SJSA1 (cell line): ENCODE results near the gene CEP20. TPM values are rescaled to one million over a fixed set of nuclear protein-coding genes. Genes with fewer than 3 reads are reported as not detected.
"Not testable (repeated sequence)": the region's sequence is repeated elsewhere in the genome, so short reads cannot be mapped to it uniquely, and the experiment has no call there.

Source experiments
- DNase-seq, 2 experiments: peaks; one replicate each; pipeline ENCODE4 v3.0.0-alpha.2; 2015 to 2020; ENCODE audit warnings: low spot score in 2 of 2, low read depth in 1 of 2
- H3K27ac ChIP-seq: fragments of 250-450 bp; sonication (Bioruptor Pico); 2 replicates; pipeline ENCODE4 v1.5.1; 2020; ENCODE audit warnings: mild to moderate bottlenecking, moderate library complexity
- H3K27me3 ChIP-seq: fragments of 250-450 bp; sonication (Bioruptor Pico); replicated peaks from 2 replicates; pipeline ENCODE4 v1.5.1; 2020; ENCODE audit warnings: mild to moderate bottlenecking, moderate library complexity
- H3K36me3 ChIP-seq: fragments of 250-450 bp; sonication (Bioruptor Pico); 2 replicates; pipeline ENCODE4 v1.5.1; 2020; ENCODE audit warnings: mild to moderate bottlenecking
- H3K4me1 ChIP-seq: fragments of 250-450 bp; sonication (Bioruptor Pico); replicated peaks from 2 replicates; pipeline ENCODE4 v1.6.1; 2021; ENCODE audit warnings: mild to moderate bottlenecking
- H3K4me3 ChIP-seq: fragments of 250-450 bp; sonication (Bioruptor Pico); 2 replicates; pipeline ENCODE4 v1.5.1; 2020; ENCODE audit warnings: mild to moderate bottlenecking
- H3K9me3 ChIP-seq: fragments of 250-450 bp; sonication (Bioruptor Pico); replicated peaks from 2 replicates; pipeline ENCODE4 v1.5.1; 2020; ENCODE audit warnings: mild to moderate bottlenecking
- total RNA-seq: library from RNA; depleted of rRNA; stranded (reverse); fragments of >200 nt; shearing (Covaris generic); gene quantifications from 2 replicates; pipeline ENCODE4 v1.2.3, GENCODE V29; 2014; rRNA removed

Gene CEP20, protein sequence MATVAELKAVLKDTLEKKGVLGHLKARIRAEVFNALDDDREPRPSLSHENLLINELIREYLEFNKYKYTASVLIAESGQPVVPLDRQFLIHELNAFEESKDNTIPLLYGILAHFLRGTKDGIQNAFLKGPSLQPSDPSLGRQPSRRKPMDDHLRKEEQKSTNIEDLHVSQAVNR
- 142 and 150 TPM in 2 replicates for total RNA-seq

DNA sequence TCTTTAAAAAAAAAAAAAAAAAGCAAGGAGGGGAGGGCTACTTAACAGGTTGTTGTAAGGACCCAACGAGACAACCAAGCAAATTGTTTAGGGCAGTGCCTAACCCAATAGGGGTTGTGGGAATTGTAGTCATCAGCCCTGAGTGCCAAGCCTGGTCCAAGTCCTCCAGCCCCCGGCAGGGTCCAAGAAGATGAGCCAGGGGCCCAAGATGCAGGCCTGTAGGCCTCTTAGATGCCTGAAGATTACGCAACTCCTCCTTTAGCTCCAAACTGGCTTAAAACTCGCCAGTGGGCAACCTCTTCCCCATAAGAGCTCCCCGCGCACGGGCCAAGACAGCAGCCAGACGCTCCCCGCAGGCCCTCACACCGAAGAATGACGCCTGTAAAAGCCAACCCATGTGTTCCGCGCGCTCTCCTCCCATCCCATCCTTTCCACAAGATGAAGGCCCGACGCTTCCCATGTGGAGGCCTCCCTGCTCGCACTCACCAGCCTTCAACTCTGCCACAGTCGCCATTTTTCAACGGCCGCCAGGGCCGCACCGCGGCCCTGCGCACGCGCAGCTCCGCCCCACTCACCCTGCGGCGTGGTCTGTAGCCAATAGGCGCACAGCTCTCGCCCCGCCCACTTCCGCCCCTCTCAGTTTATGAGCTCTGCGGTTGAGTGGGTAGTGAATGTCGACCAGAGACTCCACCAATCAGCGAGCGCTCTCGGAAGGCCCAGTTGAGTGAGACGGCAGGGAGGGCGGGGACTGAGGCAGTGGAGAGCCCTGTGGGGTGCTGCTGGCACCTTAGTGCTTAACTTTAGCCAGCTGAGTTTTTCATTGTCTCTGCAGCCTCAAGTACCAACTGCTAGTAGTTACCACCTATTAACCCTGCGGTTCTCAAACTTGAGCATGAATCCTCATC, at the start of gene CEP20:
CEP20 (minus strand) TSS at position 532 of the 905 bp plus-strand sequence; CDS start at position 514, 18 bp downstream.
- Histone ChIP-seq H3K27ac (peak within 1 kb of the TSS; percentile 83), H3K4me3 (peak within 1 kb of the TSS; percentile 72), H3K4me1 (peaks cover 14% of the 10 kb centered on the region)

DNA sequence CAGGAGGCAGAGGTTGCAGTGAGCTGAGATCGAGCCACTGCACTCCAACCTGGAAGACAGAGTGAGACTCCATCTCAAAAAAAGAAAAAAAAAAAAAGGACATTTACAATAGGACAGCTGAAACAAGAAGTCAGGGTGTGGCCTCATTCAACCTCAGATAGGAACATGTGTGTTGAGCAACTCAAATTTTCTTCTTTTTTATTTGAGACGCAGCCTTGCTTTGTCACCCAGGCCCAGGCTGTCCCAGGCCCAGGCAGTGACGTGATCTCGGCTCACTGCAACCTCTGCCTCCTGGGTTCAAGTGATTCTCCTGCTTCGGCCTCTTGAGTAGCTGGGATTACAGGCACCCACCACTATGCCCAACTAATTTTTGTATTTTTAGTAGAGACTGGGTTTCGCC, 48.4 kb upstream of the CEP20 start:
- not testable (repeated sequence) for H3K4me1 ChIP-seq, H3K27ac ChIP-seq, H3K9me3 ChIP-seq, H3K36me3 ChIP-seq, DNase-seq, H3K27me3 ChIP-seq, H3K4me3 ChIP-seq

More for the DNA sequence above, at the start of gene CEP20:
- Histone ChIP-seq H3K36me3 (peaks cover 29% of the 10 kb centered on the region), H3K27me3 (no peaks in the 10 kb centered on the region), H3K9me3 (no peaks in the 10 kb centered on the region)
- peak; percentile 96 to 100 for DNase-seq

DNA sequence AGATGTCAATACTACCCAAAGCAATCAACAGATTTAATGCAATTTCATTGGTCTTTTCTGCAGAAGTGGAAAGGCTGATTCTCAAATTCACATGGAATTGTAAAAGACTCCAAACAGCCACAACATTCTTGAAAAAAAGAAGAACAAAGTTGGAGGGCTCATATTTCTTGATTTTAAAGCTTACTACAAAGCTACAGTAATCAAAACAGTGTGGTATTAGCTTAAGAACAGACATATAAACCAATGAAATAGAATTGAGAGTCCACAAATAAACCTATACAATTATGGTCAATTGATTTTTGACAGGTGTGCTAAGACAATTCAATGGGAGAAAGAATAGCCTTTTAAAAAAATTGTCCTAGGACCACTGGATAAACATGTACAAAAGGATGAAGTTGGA, 46.6 kb upstream of the CEP20 start:
- H3K4me3 ChIP-seq: no peak overlapping the region
- no peak for DNase-seq

DNA sequence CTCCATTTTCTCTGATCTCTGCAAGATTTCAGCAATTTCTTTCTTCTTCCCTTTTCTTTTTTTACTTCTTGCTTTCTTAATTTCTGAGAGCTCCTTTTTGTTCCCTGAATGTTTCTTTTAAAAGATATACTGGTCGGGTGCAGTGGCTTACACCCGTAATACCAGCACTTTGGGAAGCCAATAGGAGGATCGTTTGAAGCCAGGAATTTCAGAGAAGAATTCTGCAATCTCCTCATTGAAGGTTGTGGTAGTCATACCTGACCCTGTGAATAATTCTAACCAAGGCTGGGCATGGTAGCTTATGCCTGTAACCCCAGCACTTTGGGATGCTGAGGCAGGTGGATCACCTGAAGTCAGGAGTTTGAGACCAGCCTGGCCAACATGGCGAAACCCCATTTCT, 45.4 kb upstream of the CEP20 start:
- Histone ChIP-seq H3K36me3 (no peaks in the 10 kb centered on the region), H3K27me3 (no peaks in the 10 kb centered on the region), H3K9me3 (no peaks in the 10 kb centered on the region), H3K27ac (no peak overlapping the region), H3K4me3 (no peak overlapping the region), H3K4me1 (peaks cover 7% of the 10 kb centered on the region; the same call in 1 of the 2 replicates)
- no peak for DNase-seq

More for the DNA sequence above, 46.6 kb upstream of the CEP20 start:
- no peak overlapping the region for H3K27ac ChIP-seq
- H3K27me3 ChIP-seq: no peaks in the 10 kb centered on the region
- peaks cover 7% of the 10 kb centered on the region; the same call in 1 of the 2 replicates for H3K4me1 ChIP-seq
- H3K36me3 ChIP-seq: no peaks in the 10 kb centered on the region
- no peaks in the 10 kb centered on the region for H3K9me3 ChIP-seq

DNA sequence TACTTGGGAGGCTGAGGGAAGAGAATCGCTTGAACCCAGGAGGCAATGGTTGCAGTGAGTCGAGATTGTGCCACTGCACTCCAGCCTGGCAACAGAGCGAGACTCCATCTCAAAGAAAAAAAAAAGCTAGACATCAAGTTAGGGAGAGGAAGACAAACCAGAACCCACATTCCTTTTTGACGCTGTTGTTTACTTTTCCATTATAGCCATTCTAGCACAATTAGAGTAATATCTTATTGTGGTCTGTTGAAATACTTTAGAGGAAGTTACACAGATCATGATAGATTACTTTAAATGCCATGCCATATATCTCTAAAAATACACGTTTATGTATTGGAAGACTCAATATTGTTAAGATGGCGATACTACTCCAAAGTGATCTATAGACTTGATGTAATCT, 44.5 kb upstream of the CEP20 start:
- no peak overlapping the region for H3K27ac ChIP-seq
- no peak for DNase-seq
- no peaks in the 10 kb centered on the region for H3K9me3 ChIP-seq
- peaks cover 7% of the 10 kb centered on the region; the same call in 1 of the 2 replicates for H3K4me1 ChIP-seq
- H3K27me3 ChIP-seq: no peaks in the 10 kb centered on the region
- H3K4me3 ChIP-seq: no peak overlapping the region
- H3K36me3 ChIP-seq: no peaks in the 10 kb centered on the region

DNA sequence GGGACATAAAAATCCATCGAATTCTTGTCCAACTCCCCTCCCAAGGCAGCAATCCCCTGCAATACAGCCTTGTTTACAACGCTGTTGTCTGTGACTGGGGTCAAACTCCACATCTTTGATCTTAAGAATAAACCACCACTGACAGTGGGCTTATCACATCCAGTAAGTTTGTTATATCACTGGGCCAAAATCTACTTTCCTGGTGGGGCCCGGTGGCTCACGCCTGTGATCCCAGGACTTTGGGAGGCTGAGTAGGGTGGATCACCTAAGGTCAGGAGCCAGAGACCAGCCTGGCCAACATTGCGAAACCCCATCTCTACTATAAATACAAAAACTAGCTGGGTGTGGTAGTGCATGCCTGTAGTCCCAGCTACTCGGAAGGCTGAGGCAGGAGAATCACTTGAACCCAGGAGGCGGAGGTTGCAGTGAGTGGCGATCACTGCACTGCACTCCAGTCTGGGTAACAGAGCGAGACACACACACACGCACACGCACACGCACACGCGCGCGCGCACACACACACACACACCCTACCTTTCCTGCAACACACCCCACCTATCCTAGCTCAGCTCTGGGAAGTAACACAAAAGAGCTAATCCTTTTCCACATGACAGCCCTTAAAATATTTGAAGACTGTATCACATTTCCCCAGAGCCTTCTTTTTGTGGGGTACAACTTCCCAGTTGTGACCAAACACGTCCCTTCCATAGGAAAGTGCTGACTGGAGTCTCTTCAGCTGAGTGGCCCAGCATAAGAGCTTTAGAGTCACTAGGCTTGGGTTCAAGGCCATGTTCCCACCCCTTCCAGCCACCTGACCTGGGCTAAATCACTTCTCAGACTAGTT, 40.1 kb upstream of the CEP20 start:
- Histone ChIP-seq H3K27ac (no peak overlapping the region), H3K4me3 (no peak overlapping the region), H3K27me3 (no peaks in the 10 kb centered on the region), H3K36me3 (no peaks in the 10 kb centered on the region), H3K9me3 (no peaks in the 10 kb centered on the region), H3K4me1 (peaks cover 7% of the 10 kb centered on the region; the same call in 1 of the 2 replicates)
- DNase-seq: no peak

DNA sequence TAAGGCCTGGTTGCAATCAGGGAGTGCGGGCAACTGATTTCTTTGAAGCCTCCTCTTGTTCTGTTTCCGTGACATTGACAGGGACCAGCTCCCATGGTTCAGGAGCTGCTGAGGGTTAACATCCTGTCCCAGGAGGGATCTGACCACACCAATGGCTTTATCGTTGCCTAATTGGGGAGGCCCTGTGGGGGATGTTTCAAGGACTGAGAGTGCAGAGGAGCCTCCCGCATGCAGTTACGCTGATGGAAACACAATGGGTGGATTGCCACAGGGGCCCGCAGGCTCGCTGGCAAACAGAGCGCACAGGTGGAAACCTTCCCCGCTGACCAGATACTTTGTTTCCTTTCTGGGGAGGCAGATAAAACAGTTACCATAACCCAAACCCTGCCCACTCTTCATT, 37.2 kb upstream of the CEP20 start:
- H3K9me3 ChIP-seq: no peaks in the 10 kb centered on the region
- DNase-seq: no peak
- H3K27me3 ChIP-seq: no peaks in the 10 kb centered on the region
- no peaks in the 10 kb centered on the region; the same call in 1 of the 2 replicates for H3K4me1 ChIP-seq
- H3K27ac ChIP-seq: no peak overlapping the region
- H3K4me3 ChIP-seq: no peak overlapping the region
- H3K36me3 ChIP-seq: no peaks in the 10 kb centered on the region

DNA sequence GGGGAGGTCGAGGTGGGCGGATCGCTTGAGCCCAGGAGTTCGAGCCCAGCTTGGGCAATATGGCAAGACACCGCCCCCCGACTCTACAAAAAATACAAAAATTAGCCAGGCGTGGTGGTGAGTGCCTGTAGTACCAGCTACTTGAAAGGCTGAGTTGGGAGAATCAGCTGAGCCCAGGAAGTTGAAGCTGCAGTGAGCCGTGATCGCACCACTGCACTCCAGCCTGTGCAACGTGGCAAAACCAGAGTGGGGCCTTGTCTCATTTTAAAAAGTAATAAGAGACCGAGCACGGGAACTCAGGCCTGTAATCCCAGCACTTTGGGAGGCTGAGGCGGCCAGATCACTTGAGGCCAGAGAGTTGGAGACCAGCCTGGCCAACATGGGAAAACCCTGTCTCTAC, 36.6 kb upstream of the CEP20 start:
- Histone ChIP-seq H3K27me3 (no peaks in the 10 kb centered on the region), H3K9me3 (no peaks in the 10 kb centered on the region), H3K36me3 (no peaks in the 10 kb centered on the region), H3K4me1 (peaks cover 6% of the 10 kb centered on the region), H3K27ac (no peak overlapping the region), H3K4me3 (no peak overlapping the region)
- DNase-seq: no peak

DNA sequence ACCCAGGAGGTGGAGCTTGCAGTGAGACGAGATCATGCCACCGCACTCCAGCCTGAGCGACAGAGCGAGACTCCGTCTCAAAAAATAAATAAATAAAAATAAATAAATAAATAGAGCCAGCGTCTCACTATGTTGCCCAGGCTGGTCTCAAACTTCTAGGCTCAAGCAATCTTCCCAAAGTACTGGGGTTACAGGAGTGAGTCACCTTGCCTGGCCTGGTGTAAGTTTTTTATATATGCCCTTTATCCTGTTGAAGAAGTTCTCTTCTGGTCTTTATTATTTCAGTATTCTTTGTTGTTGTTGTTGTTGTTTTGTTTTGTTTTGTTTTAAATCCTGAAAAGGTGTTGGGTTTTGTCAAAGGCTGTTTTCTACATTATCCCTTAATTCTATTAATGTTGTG, 30.9 kb upstream of the CEP20 start:
- no peaks in the 10 kb centered on the region for H3K9me3 ChIP-seq
- H3K4me3 ChIP-seq: no peak overlapping the region
- H3K27me3 ChIP-seq: no peaks in the 10 kb centered on the region
- H3K27ac ChIP-seq: peak overlapping the region; percentile 71; the same call in 1 of the 2 replicates
- no peaks in the 10 kb centered on the region for H3K36me3 ChIP-seq
- peaks cover 17% of the 10 kb centered on the region for H3K4me1 ChIP-seq
- DNase-seq: no peak

DNA sequence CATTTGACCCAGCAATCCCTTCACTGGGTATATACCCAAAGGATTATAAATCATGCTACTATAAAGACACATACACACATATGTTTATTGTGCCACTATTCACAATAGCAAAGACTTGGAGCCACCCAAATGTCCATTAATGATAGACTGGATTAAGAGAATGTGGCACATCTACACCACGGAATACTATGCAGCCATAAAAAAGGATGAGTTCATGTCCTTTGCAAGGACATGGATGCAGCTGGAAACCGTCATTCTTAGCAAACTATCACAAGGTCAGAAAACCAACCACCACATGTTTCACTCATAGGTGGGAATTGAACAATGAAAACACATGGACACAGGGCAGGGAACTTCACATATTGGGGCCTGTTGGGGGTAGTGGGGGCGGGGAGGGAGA, 29.9 kb upstream of the CEP20 start:
- not testable (repeated sequence) for H3K36me3 ChIP-seq, H3K27ac ChIP-seq, H3K27me3 ChIP-seq, H3K9me3 ChIP-seq, DNase-seq, H3K4me3 ChIP-seq
- H3K4me1 ChIP-seq: peaks cover 17% of the 10 kb centered on the region

DNA sequence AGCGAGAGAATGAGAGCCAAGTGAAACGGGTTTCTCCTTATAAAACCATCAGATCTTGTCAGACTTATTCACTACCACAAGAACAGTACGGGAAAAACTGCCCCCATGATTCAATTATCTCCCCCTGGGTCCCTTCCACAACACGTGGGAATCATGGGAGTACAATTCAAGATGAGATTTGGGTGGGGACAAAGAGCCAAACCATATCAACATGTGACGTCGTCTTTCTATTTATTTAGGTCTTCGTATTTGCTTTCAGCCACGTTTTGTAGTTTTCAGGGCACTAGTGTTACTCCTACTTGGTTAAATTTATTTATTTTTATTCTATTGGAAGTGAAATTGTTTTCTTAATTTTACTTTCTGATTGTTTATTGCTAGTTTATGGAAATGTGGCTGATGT, 27.9 kb upstream of the CEP20 start:
- H3K36me3 ChIP-seq: no peaks in the 10 kb centered on the region
- no peak overlapping the region for H3K27ac ChIP-seq
- H3K27me3 ChIP-seq: no peaks in the 10 kb centered on the region
- peaks cover 26% of the 10 kb centered on the region for H3K4me1 ChIP-seq
- no peak for DNase-seq
- H3K9me3 ChIP-seq: no peaks in the 10 kb centered on the region
- no peak overlapping the region for H3K4me3 ChIP-seq

DNA sequence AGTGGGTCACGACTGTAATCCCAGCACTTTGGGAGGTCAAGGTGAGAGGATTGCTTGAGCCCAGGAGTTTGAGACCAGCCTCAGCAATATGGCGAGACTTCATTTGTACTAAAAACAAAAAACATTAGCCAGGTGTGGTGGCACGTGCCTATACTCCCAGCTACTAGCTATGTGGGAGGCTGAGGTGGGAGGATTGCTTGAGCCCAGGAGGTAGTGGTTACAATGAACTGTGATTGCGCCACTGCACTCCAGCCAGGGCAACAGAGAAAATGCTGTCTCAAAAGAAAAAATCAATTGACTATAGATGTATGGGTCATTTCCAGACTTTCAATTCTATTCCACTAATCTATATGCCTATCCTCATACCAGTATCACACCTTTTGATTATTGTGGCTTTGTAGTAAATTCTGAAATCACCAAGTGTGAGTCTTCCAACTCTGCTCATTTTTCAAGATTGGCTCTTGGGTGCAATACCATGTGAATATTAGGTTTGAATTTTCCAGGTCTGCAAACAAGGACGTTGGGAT, 27.2 kb upstream of the CEP20 start:
- no peak overlapping the region for H3K4me3 ChIP-seq
- H3K36me3 ChIP-seq: no peaks in the 10 kb centered on the region
- peaks cover 26% of the 10 kb centered on the region for H3K4me1 ChIP-seq
- H3K27ac ChIP-seq: no peak overlapping the region
- H3K27me3 ChIP-seq: no peaks in the 10 kb centered on the region
- H3K9me3 ChIP-seq: no peaks in the 10 kb centered on the region
- no peak for DNase-seq

DNA sequence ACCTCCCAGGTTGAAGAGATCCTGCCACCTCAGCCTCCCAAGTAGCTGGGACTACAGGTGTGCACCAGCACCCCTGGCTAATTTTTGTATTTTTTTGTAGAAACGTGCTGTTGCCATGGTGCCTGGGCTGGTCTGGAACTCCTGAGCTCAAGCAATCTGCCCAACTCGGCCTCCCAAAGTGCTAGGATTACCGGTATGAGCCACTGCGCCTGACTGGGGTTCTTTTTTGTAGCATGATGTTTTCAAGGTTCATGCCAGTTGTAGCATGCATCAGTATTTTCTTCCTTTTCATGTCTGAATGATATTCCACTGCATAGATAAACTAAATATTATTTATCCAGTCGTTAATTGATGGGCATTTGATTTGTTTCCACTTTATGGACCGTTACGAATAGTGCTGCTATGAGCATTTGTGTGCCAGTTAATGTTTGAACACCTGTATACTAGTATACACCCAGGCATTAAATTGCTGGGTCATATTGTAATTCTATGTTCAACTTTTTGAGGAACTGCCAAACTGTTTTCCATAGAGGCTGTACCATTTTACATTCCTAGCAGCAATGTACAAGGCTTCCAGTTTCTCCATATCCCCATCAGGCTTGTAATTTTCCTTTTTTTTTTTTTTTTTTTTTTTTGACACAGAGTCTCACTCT, 24.8 kb upstream of the CEP20 start:
- no peak for DNase-seq
- H3K4me1 ChIP-seq: peaks cover 17% of the 10 kb centered on the region
- H3K27ac ChIP-seq: 0 out of 2 replicates have a peak overlapping the region, but pooled peaks have one; percentile 28

More for the DNA sequence above, 24.8 kb upstream of the CEP20 start:
- Histone ChIP-seq H3K4me3 (no peak overlapping the region), H3K27me3 (no peaks in the 10 kb centered on the region), H3K9me3 (no peaks in the 10 kb centered on the region), H3K36me3 (no peaks in the 10 kb centered on the region)
